KG1 (cell line): ENCODE measurements around the gene CLEC16A.

Source experiments
- DNase-seq: peaks from one replicate; lab custom pipeline; 2025; lab: John Stamatoyannopoulos, UW

CLEC16A gene

DNA sequence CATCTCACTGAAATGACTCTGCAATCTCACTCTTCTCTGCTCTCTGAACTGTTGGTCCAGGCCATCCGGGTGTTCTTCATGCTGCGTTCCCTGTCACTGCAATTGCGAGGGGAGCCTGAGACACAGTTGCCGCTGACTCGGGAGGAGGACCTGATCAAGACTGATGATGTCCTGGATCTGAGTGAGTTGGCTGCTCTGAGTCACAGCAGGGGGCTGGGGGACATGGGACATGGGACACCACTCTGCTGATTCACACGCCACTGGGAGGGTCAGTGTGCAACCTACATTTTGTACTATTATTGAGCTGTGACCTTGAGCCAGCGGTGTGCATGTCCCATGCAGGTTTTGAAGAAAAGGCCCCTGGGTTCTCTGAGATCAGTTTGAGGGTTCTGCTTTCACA, 116.5 kb downstream of the CLEC16A start:
- DNase-seq, result no peak

DNA sequence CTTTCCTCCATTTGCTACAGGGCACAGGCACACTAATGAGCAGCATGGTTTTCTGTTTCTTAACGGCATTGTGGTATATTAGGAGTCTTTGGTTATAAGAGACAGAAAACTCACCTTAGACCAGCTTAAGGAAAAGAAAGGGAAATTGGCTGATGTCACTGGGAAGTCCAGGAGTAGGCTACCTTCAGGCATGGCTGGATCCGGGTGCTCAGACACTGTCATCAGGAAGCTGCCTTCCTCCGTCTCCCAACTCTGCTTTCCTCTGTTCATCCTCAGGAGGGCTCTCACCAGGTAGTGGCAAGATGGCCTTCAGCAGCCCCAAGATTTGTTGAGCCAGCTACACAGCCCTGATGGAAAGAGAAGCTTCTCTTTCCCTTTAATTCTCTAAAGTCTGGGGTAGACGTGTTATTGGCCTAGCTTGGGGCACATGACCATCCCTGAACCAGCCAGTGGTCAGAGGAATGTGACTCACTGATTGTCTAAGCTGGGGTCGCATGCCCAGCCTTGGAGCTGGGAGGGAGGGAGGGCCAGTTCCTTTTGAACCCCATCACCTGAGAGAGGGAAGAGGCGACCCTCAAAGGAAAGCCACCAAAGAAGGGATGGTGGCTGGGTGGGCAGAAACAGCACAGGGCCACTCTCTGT, 117.4 kb downstream of the CLEC16A start:
- no peak for DNase-seq

DNA sequence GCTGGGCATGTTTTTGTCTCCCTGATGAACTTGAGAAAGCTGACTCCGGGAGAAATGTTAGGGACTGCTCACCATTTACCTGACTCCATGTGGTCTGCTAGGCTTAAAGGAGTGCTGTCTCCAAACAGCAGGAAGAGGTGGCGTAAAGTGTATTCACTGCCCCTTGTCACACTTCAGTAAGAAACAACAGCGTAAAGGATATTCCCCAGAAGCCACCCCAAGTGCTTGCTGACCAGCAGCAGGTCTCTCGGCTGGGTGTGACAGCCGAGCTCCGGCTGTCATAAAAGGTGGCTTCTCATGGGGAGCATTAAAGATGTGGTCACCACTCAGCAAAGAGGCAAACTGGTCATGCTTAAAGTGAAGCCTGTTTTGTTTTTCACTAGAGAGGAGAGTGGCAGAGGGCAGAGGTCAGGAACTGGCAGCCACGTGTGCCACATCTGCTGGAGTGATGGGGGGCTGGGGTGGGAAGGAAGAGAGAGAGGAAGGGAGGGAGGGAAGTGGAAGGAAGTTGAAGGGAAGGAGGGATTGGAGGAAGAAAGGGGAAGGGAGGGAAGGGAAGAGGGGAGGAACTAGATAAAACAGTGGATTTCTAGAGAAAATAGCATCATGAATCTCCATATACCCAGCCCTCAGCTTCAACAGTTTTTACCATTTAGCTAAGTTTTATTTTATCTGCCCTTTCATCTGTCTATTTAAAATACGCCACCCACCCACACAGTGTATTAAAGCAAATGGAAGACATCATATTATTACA, 119.3 kb downstream of the CLEC16A start:
- DNase-seq, result no peak

DNA sequence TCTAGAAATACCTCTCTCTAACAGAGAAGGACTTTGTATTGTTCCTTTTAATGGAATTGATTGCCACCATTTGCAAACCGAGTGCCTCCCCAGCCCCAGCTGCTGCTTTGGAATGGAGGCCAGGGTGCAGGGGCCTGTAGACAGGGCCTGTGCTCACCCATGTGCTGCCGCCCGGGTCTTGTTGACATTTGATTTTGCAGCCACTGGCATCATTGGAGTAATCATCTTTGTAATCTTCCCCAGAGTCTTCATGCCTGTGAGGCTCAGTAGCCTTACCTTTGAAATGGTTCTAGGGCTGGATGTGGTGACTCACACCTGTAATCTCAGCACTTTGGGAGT, 119.8 kb downstream of the CLEC16A start:
- DNase-seq, result no peak

DNA sequence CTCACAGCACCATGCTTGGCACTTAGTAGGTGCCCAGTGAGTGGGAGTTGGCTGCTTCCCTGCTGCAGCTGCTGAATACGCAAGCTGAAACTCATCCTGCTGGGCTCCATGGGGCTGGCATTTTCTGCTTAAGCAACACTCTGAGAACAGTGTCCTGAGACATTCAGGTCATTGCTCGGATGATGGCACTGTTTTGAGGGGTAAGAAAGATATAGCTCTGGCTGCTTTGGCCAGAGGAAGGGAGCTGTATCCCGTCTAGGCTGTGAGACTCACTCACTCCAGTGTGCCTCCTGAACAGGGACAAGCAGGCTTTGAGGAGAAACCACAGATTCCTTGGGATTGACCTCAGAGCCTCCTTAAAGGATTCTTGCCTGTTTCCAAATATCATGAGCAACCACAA, 120.5 kb downstream of the CLEC16A start:
- DNase-seq, result no peak

DNA sequence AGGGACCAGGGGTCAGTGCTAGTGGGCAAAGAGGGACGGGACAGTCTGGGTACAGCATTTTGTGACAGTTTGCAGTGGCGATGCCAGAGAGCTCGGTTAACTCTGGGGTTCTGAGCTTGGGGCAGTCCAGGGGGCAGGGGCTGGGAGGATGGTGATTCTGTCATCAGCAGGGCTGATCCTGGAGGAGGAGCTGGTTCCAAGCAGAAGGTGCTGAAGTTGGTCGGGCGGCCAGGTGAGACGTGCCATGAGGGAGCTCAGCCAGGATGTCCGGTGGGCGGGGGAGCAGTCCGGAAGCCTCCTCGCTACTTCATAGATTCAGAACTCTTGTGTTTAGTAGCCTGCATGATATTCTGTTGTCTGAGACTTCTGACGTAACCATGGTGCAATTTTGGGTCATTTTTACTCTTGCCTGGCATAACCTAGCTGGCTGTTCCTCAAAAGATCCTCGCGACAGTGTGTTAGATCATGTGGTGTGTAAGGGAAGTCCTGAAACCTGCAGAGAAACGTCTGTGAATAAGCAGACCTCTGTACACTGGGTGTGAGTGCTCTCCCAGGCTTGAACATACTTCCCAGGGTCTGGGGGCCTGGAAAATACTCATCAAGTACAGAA, 122.0 kb downstream of the CLEC16A start:
- DNase-seq, result no peak

DNA sequence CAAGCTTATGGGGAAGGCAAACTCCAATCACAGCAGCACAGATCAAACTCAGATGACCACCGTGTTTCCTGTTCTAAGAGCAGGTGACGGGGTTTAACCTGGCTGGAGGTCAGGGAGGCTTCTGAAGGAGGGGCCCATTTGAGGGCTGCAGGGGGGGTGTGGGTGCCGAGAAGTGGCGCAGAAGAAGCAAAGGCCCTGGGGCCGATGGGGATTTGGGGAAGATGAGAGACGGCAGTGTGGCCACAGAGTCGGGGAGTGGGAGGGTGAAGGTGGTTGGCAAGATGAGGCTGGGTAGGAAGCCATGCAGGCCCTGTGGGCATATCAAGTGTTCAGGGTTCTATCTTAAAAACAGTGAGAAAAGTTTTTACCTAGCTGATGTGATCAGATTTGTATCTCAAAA, 122.9 kb downstream of the CLEC16A start:
- no peak for DNase-seq

DNA sequence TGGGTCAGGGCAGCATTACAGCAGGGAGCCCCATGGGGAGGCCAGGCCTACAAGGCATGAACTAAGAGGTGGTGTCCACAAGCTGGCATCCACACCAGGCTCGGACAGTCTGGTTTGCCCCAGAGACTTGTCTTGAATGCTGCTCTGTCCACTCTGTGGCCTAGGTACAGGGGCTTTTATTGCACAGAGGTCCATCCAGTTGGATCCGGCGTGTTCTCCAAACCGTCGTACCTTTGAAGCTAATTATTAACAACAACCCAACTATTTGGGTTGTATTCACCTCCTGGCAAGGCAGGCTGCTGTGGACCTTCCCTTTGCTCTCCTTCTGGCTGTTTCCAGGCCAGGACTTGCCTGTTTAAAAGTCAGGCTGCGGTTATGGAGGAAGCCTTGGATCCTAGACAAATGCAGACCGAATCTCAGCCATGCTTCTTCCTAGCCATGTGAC, 123.4 kb downstream of the CLEC16A start:
- DNase-seq, result no peak

DNA sequence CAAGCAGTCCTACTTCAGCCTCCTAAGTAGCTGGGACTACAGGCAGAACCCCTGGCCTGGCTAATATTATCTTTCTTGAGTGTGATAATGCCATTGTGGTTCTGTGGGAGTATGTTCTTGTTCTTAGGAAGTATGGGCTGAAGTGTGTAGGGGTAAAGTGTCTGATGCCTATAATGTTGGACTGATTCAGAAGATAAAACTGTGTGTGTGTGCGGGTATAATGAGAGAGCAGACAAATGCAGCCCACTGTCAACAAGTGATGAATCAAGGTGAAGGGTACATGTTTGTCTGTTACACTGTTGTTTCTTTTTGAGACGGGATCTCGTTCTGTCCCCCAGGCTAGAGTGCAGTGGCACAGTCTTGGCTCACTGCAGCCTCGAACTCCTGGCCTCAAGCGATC, 127.5 kb downstream of the CLEC16A start:
- DNase-seq, result no peak

DNA sequence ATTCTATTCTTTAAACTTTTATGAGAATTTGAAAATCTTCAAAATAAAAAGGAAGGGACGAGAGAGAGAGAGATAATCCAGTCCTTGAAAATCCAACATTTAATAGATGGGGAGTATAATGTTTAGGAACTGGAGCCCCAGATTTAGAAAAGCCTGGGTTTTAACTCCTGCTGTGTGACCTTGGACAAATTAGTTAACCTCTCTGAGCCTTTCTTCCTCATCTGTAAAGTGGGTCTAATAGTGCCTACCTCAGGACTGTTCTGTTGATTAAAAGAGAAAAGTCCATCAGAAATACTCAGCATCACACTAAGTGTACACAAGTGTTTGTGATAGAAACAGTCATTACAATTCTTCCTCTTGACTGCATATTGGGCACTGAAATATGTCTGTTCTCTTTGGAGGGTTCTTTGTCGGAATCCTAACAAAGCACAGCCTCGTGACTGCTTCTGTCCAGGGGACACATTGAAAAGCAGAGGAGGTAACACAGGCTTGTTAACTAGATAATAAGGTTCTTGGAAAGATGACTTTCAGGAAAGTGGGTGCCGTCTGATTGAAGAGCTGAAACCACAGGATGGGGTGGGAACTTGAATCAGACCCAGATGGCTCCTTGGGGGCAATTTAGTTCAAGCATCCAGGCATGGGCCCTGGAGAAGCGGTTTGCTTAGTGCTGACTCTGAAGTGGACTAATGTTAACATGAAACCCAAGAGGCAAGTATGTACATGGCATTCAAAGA, 128.2 kb downstream of the CLEC16A start:
- no peak for DNase-seq

DNA sequence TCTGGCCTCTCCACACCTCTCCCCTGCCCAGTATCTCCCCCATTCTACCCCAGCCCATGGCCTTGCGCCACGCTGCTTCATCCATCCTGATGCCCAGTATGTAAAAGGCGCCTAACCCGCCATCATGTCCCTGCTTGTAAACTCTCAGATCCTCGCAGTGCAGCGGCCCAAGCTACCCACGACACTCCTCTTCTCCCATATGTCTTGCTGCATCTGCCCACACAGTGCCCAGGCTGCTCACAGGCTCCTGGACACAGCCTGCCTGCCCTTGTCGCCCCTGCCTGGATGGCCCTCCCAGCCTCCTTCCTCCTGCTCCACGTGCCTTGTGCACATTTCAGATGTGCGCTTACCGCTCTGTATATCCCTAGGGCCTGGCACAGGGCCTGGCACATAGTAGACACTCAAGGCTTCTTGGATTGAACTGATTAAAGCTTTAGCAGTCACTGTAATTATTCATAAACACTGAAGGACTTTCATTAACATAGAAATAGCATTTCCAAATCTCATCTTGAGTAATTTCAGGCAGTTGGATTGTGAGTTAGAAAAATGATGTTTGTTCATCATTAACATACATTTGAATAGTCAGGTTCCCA, 129.1 kb downstream of the CLEC16A start:
- no peak for DNase-seq

DNA sequence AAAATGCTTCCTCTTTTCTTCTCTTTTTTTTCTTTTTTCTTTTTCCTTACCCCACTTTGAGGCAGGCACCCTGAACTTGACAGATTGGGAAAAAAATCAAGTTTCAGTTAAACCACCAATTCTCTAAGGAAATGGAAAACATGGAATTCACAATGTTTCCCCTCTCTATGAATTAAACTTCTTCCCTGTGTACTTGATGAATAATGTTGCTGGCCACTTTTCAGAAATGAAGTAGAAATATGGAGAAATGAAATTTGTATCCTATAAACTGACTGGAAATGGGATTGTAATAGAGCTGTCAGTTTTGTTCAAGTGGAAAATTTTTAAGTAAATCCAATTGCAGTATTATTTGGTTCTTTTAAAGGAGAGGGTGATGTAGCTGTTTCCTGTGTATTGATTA, 129.8 kb downstream of the CLEC16A start:
- DNase-seq, result no peak

DNA sequence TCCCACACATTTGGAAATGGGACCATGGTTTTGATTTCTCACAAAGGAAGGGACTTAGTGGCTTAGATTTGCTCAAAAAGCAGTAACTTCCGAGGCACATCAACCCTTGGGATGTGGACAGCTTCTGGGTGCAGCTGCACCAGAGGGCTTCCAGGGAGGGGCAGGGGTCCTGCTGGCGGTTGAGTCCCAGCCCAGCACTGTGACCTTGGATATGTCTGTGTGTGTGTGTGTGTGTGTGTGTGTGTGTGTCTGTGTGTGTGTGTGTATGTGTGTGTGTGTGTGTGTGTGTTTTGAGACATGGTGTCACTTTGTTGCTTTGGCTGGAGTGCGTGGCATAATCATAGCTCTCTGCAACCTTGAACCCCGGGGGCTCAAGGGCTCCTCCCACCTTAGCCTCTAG, 130.8 kb downstream of the CLEC16A start:
- DNase-seq, result no peak

DNA sequence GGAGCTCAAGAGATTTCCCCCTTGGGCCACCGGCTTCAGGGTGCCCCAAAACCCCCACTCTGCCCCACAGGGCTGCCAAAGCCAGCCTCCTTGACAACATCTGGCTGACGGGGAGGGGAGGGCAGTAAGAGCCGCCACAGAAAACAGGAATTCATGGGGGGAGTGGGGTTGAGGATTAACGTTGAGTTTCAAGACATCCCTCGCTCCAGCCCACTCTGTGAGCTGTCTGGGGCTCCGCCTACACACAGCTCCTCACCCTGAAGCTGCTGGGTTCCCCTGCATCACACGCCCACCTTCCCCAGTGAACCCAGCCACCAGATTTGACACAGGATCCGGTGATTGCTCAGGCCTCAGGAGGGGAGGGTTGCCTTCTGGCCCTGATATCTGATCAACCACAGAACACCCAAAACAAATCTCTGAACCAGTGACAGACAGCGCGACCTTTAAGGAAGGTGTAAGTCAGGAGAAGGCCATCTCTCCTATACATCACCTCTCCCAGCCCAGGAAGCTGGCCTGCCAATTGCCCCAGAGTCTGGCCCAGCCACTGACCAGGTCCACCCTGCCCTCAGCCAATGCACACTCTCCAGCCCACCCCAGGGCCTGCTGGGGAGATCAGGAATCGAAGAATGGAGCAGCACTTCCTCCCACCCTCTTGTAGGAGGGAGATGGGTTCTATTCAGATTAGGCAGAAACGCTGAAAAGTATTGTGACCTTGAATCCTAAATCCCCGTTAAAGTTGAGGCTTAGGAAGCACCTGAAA, 132.1 kb downstream of the CLEC16A start:
- no peak for DNase-seq

DNA sequence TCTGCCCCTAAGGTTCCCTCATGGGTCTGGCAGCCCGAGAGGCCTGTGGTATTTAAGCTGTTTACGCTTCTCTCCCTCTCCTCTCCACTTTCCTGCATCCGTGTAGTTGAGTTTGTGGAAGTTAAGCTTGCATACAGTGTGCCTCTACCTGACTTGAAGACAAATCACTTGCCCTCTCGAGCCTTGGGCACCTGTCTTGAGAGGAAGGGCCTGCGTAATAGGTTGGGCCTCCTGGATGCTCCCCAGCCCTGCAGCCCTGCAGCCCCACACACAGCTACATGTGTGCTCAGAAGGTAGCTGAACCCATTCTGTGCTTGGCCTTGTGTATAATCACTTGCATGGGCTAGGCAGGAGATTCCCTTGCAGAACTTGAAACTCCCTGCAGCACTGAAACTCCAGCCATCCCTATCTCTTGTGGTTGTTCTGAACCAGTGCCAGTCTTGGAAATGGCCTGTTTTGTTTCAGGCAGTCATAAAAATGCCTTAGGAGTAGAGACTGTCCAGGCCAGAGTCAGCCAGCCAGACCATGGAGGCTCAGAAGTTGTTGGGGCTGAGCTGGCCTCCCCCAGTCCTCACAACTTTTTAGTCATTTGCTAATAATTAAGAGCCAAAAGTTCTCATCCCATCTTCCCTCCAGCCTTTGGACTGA, 134.6 kb downstream of the CLEC16A start:
- DNase-seq, result no peak

DNA sequence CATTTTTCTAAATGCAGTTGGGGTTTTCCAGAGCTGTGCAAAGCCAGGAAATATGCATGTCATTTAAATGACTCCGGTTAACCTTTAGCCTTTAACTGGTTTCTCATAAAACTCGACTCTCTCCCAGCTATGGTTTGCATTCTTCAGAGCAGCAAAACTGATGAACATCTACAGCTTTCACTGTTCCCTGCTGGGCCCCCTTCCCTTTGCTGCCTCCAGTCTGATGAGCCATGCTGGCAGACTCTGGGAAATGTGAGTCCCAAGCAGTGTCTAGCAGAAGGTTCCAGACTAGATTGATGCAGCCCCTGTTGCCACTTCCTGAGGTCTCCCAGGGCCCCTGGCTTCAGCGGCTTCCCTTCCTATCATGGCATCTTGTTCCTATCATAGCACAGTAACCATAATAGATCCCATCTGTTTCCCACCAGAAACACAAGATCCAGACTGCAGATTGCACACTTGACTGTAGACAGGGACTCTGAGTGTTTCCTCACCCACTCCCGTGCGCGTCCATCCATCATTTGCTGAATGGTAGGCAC, 135.4 kb downstream of the CLEC16A start:
- no peak for DNase-seq

DNA sequence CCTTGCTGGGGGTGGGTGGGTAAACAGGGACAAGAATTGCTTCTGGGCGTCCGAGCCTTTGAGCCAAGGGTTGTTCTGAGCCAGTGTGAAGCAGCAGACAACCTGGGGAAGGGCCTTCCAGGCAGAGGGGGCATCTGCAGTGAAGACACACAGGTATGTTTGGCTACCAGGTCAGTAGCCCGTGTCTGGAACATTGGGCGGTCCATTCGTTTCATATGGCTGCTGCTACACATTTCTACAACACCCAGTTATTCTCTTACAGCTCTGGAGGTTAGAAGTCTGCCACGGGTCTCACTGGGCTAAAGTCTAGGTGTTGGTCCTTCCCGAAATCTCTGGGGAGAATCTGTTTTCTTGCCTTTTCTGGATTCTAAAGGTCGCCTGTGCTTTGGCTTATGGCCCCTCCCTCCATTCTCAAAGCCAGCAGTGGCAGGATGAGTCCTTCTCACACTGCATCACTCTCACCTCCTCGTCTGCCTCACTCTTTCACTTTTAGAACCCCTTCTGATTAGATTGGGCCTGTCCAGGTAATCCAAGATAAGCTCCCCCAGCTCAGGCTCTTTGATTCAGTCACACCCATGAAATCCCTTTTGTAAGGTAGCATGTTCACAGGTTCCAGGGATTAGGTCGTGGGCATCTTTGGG, 136.1 kb downstream of the CLEC16A start:
- no peak for DNase-seq

DNA sequence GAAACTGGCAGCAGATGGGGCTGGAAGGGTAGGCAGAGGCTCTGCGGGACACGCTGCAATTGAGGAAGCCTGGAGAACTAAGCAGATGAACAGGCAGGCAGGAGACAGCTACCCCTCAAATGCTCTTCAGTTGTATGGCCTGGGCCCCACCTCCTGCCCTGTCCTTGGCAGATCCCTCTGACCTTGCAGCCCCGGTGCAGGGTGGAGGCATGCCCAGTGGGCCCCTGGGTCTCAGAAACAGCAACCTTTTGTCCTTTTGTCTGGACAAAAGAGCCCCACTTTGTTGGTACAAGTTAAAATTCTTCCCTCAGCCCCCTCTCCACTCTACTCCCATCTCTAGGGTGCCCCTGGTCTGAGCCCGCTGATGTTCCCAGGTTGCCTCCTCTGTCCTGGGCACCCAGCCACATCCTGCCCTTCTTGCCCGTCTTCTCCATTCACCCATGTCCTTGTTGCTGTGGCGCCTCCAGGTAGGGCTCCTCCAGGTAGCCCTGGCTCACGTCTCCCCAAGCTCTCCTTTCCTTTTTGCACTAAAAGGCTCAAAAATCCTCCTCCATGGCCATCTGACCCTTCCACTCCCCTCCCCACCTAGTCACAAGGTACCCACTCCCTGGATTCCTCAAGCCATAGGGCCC, 136.8 kb downstream of the CLEC16A start:
- DNase-seq, result no peak

DNA sequence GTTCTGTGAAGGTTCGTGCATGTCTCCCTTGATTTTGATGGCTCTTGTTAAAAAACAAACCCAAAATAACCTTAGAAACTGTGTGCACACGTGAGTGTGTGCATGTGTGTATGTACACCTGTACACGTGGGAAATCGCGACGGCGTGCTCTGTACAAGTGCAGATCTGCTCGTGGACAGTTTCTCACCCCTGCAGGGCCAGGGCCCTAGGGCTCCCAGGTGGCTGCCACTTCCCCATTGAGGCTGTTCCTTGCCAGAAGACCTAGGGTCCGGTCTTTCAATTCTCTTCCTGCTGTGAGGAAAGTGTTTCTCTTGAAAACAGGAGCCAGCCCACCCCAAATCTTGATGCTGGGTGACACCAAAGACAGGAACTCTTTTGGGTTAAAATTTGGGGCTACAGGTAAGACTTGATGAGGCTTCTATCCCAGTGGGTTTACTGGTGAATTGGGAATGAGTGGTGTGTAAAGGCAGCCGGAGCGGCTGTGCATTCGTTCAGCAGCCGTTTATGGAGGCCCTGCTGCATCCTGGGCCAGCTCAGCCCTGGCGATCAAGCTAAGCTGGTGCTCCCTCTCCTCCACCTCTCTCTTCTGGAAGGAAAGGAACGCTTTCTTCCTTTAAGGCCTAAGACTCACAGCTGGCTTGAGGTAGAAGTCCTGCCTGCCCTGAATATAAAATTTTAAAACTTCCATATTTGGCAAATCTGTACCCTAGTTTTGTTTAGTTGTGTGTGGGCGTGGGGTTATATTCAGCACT, 137.9 kb downstream of the CLEC16A start:
- no peak for DNase-seq
